ENCODE measurements around the gene MAB21L3.

Gene MAB21L3

GRCh38 chr1:116078699-116079223, 32.4 kb upstream of the MAB21L3 start:
- Histone ChIP-seq H3K36me3 (ENCODE audit: insufficient read depth, low read length) (peaks cover 15% of the 10 kb centered on the region), H3K27ac (peak overlapping the region; percentile 100), H3K9ac (ENCODE audit: insufficient read length) (peak overlapping the region; percentile 90), H3K4me3 (peak overlapping the region; percentile 83), H3K9me3 (ENCODE audit: low read depth, low read length) (peaks cover 3% of the 10 kb centered on the region; the same call in 1 of the 2 replicates)
- DNase-seq (ENCODE audit: low read depth, low spot score), result no peak
- TF ChIP-seq FOXP2 (optimal IDR thresholded peaks at IDR 0.05; ENCODE audit: control extremely low read depth, extremely low read length, insufficient read depth), result no peak
- no peak for TF ChIP-seq POLR2AphosphoS5 (IDR thresholded peaks at IDR 0.05; ENCODE audit: borderline replicate concordance, low read depth, low read length)
- TF ChIP-seq EZH2 (IDR thresholded peaks at IDR 0.05), result no peak

- Histone ChIP-seq H3K9ac (ENCODE audit: insufficient read length) (no peak overlapping the region), H3K4me3 (no peak overlapping the region), H3K27ac (no peak overlapping the region), H3K36me3 (ENCODE audit: insufficient read depth, low read length) (peaks cover 98% of the 10 kb centered on the region), H3K9me3 (ENCODE audit: low read depth, low read length) (peaks cover 33% of the 10 kb centered on the region)
- no peak for DNase-seq (ENCODE audit: low read depth, low spot score)
- no peak for TF ChIP-seq POLR2AphosphoS5 (IDR thresholded peaks at IDR 0.05; ENCODE audit: borderline replicate concordance, low read depth, low read length)
- TF ChIP-seq EZH2 (IDR thresholded peaks at IDR 0.05), result no peak
- no peak for TF ChIP-seq FOXP2 (optimal IDR thresholded peaks at IDR 0.05; ENCODE audit: control extremely low read depth, extremely low read length, insufficient read depth)
These were observed 23.6 kb upstream of the MAB21L3 start for GRCh38 chr1:116087628-116088027.

GRCh38 chr1:116089870-116090269, 21.3 kb upstream of the MAB21L3 start:
- Histone ChIP-seq H3K27ac (no peak overlapping the region), H3K36me3 (ENCODE audit: insufficient read depth, low read length) (peaks cover 97% of the 10 kb centered on the region), H3K9me3 (ENCODE audit: low read depth, low read length) (peaks cover 32% of the 10 kb centered on the region), H3K4me3 (no peak overlapping the region), H3K9ac (ENCODE audit: insufficient read length) (no peak overlapping the region)
- no peak for DNase-seq (ENCODE audit: low read depth, low spot score)
- TF ChIP-seq EZH2 (IDR thresholded peaks at IDR 0.05), result no peak
- TF ChIP-seq POLR2AphosphoS5 (IDR thresholded peaks at IDR 0.05; ENCODE audit: borderline replicate concordance, low read depth, low read length), result no peak
- no peak for TF ChIP-seq FOXP2 (optimal IDR thresholded peaks at IDR 0.05; ENCODE audit: control extremely low read depth, extremely low read length, insufficient read depth)

- TF ChIP-seq POLR2AphosphoS5 (IDR thresholded peaks at IDR 0.05; ENCODE audit: borderline replicate concordance, low read depth, low read length), result no peak
- TF ChIP-seq FOXP2 (optimal IDR thresholded peaks at IDR 0.05; ENCODE audit: control extremely low read depth, extremely low read length, insufficient read depth), result no peak
- no peak for TF ChIP-seq EZH2 (IDR thresholded peaks at IDR 0.05)
- peaks cover 96% of the 10 kb centered on the region for H3K36me3 ChIP-seq (ENCODE audit: insufficient read depth, low read length)
- H3K9ac ChIP-seq (ENCODE audit: insufficient read length), result no peak overlapping the region
These were observed 20.1 kb upstream of the MAB21L3 start for GRCh38 chr1:116091083-116091482.

GRCh38 chr1:116092752-116093489, 18.3 kb upstream of the MAB21L3 start:
- Histone ChIP-seq H3K9me3 (ENCODE audit: low read depth, low read length) (peaks cover 34% of the 10 kb centered on the region), H3K36me3 (ENCODE audit: insufficient read depth, low read length) (peaks cover 96% of the 10 kb centered on the region), H3K4me3 (0 out of 2 replicates have a peak overlapping the region, but pooled peaks have one; percentile 0), H3K27ac (peak overlapping the region; percentile 71), H3K9ac (ENCODE audit: insufficient read length) (no peak overlapping the region)
- DNase-seq (ENCODE audit: low read depth, low spot score), result no peak
- TF ChIP-seq FOXP2 (optimal IDR thresholded peaks at IDR 0.05; ENCODE audit: control extremely low read depth, extremely low read length, insufficient read depth) (no peak), POLR2AphosphoS5 (IDR thresholded peaks at IDR 0.05; ENCODE audit: borderline replicate concordance, low read depth, low read length) (no peak), EZH2 (IDR thresholded peaks at IDR 0.05) (no peak)

More at GRCh38 chr1:116091083-116091482, 20.1 kb upstream of the MAB21L3 start:
- Histone ChIP-seq H3K4me3 (no peak overlapping the region), H3K9me3 (ENCODE audit: low read depth, low read length) (peaks cover 34% of the 10 kb centered on the region), H3K27ac (no peak overlapping the region)
- DNase-seq (ENCODE audit: low read depth, low spot score), result no peak

- Histone ChIP-seq H3K9ac (ENCODE audit: insufficient read length) (no peak overlapping the region), H3K36me3 (ENCODE audit: insufficient read depth, low read length) (peaks cover 84% of the 10 kb centered on the region), H3K27ac (no peak overlapping the region), H3K9me3 (ENCODE audit: low read depth, low read length) (peaks cover 19% of the 10 kb centered on the region), H3K4me3 (no peak overlapping the region)
- DNase-seq (ENCODE audit: low read depth, low spot score), result no peak
- TF ChIP-seq EZH2 (IDR thresholded peaks at IDR 0.05) (no peak), POLR2AphosphoS5 (IDR thresholded peaks at IDR 0.05; ENCODE audit: borderline replicate concordance, low read depth, low read length) (no peak), FOXP2 (optimal IDR thresholded peaks at IDR 0.05; ENCODE audit: control extremely low read depth, extremely low read length, insufficient read depth) (no peak)
These were observed 16.2 kb upstream of the MAB21L3 start for GRCh38 chr1:116095027-116095426.

GRCh38 chr1:116096013-116096618, 15.1 kb upstream of the MAB21L3 start:
- H3K36me3 ChIP-seq (ENCODE audit: insufficient read depth, low read length), result peaks cover 73% of the 10 kb centered on the region
- H3K27ac ChIP-seq, result no peak overlapping the region
- H3K9ac ChIP-seq (ENCODE audit: insufficient read length), result no peak overlapping the region
- DNase-seq (ENCODE audit: low read depth, low spot score), result no peak
- no peak overlapping the region for H3K4me3 ChIP-seq
- H3K9me3 ChIP-seq (ENCODE audit: low read depth, low read length), result 0 out of 2 replicates have a peak, but pooled peaks cover 10% of the 10 kb centered on the region
- TF ChIP-seq EZH2 (IDR thresholded peaks at IDR 0.05), result no peak
- TF ChIP-seq FOXP2 (optimal IDR thresholded peaks at IDR 0.05; ENCODE audit: control extremely low read depth, extremely low read length, insufficient read depth), result no peak
- TF ChIP-seq POLR2AphosphoS5 (IDR thresholded peaks at IDR 0.05; ENCODE audit: borderline replicate concordance, low read depth, low read length), result no peak

GRCh38 chr1:116097626-116098025, 13.6 kb upstream of the MAB21L3 start:
- TF ChIP-seq EZH2 (IDR thresholded peaks at IDR 0.05) (no peak), POLR2AphosphoS5 (IDR thresholded peaks at IDR 0.05; ENCODE audit: borderline replicate concordance, low read depth, low read length) (no peak), FOXP2 (optimal IDR thresholded peaks at IDR 0.05; ENCODE audit: control extremely low read depth, extremely low read length, insufficient read depth) (no peak)
- Histone ChIP-seq H3K4me3 (no peak overlapping the region), H3K36me3 (ENCODE audit: insufficient read depth, low read length) (peaks cover 58% of the 10 kb centered on the region), H3K27ac (no peak overlapping the region), H3K9ac (ENCODE audit: insufficient read length) (no peak overlapping the region), H3K9me3 (ENCODE audit: low read depth, low read length) (0 out of 2 replicates have a peak, but pooled peaks cover 4% of the 10 kb centered on the region)
- DNase-seq (ENCODE audit: low read depth, low spot score), result no peak
